NCI-H1694 treated with DMSO at 0.1 percent for 48 hours (cell line): ENCODE data around the gene ADAMTS20.
"Not testable (repeated sequence)": the region's sequence is repeated elsewhere in the genome, so short reads cannot be mapped to it uniquely, and the experiment has no call there.

Experiments used
- DNase-seq: peaks from one replicate; lab custom pipeline; 2025; lab: John Stamatoyannopoulos, UW

ADAMTS20 gene, protein sequence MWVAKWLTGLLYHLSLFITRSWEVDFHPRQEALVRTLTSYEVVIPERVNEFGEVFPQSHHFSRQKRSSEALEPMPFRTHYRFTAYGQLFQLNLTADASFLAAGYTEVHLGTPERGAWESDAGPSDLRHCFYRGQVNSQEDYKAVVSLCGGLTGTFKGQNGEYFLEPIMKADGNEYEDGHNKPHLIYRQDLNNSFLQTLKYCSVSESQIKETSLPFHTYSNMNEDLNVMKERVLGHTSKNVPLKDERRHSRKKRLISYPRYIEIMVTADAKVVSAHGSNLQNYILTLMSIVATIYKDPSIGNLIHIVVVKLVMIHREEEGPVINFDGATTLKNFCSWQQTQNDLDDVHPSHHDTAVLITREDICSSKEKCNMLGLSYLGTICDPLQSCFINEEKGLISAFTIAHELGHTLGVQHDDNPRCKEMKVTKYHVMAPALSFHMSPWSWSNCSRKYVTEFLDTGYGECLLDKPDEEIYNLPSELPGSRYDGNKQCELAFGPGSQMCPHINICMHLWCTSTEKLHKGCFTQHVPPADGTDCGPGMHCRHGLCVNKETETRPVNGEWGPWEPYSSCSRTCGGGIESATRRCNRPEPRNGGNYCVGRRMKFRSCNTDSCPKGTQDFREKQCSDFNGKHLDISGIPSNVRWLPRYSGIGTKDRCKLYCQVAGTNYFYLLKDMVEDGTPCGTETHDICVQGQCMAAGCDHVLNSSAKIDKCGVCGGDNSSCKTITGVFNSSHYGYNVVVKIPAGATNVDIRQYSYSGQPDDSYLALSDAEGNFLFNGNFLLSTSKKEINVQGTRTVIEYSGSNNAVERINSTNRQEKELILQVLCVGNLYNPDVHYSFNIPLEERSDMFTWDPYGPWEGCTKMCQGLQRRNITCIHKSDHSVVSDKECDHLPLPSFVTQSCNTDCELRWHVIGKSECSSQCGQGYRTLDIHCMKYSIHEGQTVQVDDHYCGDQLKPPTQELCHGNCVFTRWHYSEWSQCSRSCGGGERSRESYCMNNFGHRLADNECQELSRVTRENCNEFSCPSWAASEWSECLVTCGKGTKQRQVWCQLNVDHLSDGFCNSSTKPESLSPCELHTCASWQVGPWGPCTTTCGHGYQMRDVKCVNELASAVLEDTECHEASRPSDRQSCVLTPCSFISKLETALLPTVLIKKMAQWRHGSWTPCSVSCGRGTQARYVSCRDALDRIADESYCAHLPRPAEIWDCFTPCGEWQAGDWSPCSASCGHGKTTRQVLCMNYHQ (N-terminal part only)

DNA sequence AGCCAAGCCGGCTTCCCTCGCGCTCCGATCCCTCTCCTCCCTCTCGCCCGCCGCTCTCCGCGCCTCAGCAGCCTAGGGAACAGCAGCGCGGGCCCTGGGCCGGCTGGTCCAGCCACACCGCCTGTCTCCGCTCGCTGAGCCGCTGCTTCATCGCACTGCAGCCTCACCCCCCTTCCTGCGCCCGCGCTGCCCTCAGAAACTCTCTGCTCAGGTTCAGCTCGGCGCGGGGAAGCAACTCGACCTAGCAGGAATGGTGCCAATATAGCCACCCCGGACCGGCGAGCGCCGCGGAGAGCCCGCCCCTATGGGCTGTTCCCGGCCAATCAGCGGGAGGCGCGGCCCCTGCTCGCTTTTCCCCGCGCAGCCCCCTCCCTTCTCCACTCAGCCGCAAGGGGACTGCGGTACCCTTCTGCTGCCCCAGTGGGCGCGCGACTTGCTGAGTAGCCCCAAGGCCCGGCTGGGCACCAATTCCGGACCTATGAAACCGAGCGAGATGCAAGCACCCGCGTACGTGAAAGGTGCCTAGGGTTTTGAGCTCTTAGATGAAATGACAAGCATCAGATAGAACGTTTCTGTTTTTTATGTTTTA, at the start of gene ADAMTS20:
Gene ADAMTS20, minus strand, starts transcription at position 233 of the 589 bp plus-strand sequence. CDS start 282 bp downstream, outside the sequence.
- no peak for DNase-seq

DNA sequence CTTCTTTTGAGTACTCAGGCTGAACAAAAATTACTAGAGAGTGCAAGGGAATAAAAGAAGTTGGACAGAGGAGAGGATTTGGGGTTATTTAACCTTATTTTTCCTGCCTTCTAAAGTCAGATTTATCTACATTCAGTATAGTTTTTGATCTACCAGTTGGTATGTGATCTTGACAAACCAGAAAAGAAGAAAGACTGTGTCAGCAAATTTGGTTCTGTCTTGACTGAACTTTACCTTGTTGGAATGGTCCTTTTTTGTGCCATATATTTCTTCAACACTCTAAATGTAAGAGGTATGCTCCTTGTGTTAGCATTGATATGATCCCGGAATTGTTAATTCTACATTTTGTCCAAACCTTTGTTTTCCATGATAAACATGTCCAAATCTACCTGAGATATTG, 47.7 kb upstream of the ADAMTS20 start:
- no peak for DNase-seq

DNA sequence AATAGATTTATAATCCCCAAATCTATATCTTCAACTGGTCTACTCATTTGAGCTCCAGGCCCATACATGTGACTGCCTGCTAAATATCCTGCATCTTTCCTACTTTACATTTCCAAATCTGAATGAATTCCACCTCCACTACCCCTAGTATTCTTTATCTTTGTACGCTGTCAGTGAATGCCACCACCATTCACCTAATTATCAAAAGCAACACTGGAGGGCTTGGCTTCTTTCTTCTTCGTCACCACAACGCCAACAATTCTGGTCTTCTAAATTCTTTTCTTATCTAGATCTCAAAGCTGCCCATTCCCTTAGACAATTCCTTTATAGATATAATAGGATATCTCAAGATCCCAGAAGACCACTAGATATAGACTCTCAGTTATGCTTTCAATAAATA, 47.1 kb upstream of the ADAMTS20 start:
- no peak for DNase-seq

DNA sequence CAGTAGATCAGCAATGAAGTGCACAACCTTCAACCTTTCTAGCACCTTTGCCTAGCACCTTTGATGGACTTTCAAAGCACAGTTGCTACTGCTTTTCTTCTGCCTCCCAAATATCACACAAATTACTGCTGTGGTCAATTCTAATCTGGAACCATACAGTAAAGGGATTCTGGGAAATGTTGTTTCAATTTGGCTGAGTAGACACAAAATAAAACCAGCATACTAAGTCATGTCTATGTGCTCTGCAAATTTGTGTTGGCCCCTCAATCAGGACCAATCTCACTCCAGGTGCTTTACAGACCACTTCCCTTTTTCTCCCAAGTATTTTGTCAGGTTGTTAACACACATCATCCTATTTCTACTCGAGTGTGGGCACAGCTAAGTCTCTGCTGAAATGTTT, 38.3 kb upstream of the ADAMTS20 start:
- no peak for DNase-seq

DNA sequence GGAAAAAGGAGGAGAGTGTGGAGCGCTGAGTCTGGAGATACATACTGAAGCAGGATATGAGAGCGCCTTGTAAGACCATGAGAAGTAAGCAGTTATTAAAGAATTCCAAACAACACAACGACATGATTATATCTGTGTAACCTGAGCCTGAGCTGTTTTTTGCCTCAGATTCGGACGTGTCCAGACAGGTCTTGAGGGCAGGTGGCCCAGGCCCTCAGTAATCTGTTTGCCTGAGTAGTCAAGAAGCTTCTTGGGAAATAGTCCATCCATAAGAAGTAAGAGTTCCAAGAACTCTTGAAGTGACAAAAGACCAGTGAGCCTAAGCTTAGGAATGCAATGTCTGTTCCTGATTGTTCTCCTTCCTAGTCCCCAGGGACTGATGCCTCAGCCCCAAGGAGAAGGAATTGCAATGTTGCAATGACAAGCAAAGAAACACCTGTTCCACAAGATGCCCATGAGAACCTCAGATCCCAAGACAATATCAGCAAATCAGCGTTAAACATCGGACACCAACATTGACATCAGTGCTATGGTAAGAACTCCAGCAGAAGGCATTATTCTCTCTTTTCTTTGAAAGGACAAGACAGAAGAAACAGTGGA, 34.7 kb upstream of the ADAMTS20 start:
- DNase-seq = no peak

DNA sequence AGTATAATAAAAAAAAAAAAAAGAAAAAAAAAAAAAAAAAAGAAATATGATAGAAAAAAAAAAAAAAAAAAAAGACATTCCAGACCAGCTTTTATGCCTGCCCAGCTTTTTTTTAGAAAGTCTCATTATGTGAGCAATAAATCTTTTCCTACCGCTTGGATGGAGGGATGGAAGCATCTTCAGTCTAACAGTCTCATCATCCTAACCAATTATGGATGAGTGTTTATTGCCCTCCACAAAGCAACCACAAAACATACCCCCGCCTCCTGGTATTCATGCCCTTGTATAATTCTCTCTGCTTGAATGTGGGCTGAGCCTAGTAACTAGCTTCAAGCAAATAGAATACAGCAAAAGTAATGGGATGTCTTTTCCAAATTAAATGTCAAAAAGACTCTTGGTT, 33.7 kb upstream of the ADAMTS20 start:
- no peak for DNase-seq

DNA sequence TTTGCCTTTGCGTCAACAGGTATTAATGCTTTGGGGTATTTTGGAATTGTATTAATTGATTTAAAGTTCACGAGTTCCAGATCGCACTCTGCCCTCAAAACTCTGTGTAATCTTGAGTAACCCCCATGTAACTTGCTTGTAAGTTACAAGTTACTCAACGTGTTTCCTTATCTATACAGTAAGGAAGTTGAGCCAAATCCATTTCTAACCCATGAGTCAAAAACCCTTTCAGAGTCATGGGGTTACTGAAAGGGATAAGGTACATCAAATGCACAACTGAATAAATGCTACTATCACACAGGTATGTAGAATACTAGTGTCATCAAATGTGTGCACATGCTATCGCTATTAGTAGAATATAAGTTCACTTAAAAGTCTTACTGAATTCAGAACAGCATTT, 28.6 kb upstream of the ADAMTS20 start:
- DNase-seq = no peak

DNA sequence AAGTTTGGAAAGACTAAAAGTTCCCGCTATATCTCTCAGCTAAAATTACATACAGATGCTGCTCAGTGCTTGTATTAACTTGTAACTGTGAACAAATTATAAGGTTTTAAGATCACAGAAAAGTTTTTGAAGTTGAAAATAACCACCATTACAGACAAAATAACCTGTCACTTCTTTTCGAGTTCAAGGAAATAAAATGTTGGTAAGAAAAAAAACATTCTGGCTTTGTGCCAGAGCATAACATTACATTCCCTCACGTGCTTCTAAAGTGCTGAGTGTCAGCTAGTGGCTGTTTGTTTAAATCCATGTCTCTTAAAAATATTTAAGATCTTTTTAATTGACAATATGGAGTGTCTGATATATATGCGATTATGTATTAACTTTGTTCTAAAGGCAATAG, 27.2 kb upstream of the ADAMTS20 start:
- DNase-seq = no peak

DNA sequence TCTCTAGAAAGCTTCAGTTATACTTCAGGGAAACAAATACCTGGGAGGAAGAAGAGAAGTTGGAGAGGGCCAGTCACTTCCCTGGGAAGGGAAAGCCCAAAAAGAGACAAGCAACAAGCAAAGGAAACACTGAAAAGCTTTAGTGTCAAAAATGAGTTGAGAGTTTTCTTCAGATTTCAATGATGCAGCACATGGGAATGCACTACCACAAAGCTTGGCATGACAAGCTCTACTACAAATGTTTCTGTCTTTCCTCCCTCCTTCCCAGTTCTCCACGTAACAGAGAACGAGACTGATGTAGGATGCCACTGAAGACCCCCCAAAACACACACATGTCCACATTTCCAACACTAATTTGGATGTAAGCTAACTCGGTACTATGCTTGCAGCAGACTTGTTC, 26.8 kb upstream of the ADAMTS20 start:
- no peak for DNase-seq

DNA sequence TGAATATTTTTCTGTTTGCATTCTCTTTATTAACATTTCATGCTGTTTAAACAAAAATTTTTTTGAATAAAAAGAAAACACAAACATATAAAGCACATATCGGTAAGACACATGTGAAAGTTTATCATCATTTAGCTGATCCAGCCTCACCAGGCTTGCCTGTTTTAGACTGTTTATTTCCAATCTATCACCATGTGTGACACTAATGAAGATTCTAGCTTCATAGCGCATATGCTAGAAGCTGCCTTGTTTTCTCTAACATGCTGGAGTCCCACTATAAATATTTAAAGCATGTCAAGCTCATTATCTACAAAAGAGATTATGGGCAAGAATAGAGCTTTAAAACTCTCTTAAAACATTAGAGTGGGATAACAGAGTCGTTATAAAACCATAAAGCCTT, 25.4 kb upstream of the ADAMTS20 start:
- DNase-seq = no peak

DNA sequence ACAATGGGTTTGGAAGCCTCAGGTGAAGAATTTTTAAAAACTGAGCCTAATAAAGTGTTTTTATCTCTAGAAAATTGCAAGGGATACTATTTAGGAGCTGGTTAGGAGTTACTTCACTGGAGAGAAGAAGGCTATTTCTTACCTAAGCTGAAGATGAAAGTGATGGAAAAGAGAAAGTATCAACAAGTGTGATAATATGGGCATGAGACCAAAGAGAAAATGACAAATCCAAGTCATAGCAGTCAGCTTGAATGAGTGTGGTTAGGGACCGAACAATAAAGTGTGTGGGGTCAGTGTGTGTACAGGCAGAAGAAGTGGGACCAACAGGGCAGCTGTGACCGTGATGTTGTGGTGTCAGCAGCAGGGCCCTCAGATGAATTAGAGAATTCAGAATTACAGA, 24.2 kb upstream of the ADAMTS20 start:
- no peak for DNase-seq

DNA sequence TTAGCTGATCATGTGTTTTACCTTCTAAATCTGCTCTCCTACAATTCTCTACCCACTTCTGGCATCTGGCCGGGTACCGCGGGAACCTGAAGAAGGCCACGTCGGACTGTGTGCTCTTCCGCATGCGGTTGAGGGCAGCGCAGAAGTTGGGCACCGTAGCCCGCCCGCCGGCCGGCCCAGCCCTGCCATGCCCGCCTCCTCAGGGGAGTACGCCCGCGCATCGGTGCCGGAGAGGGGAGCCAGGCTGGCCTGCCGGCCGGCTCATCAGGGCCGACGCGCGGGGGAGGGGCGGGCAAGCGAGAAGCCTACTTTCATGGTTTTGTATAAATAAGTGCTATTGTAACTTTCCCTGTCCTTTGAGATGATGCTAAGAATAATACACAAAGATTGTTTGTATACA, 19.9 kb upstream of the ADAMTS20 start:
- DNase-seq = no peak

DNA sequence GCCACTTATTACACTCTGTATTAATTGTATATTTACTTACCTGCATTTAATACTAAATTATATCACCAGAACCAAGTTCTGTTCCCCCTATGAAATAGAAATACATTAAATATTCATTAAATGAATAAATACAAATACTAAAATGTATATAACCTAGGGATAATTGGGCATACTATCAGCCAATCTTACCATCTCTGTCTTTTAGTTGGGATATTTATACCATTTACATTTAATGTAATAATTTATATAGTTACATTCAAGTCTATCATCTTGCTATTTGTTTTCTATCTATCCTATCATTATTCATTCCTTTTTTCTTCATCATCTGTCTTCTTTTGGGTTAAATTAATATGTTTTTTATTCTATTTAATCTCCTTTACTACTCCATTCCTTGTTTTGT, 4.1 kb upstream of the ADAMTS20 start:
- no peak for DNase-seq

DNA sequence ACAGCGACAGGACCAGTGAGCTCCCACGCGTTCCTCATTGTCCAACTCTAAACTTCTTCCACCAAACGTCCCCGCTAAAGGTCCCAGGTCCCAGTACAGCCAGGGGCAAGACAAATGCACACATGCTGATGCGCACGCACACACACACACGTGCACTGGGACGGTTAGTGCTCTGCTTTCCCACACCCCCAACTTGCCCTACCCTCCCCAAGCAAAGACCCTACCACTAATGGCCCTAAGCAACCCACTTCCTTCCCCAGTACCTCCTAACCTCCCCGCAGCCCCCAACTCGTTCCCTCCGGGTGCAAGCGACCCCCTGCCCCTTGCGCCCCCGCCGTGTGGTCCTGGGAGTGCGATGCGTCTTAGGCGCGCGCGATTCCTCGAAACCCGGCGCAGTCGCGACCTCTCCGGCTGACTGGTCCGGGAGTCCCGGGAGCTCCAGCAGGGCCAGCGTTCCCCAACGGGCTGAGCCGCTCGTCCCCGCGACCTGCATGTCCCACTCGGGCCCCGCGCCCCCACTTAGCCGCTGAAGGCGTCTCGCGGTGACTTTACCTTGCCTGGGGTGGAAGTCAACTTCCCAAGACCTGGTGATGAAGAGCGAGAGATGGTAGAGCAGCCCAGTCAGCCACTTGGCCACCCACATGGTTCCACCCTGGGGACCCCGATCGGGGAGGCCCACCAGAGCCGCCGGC, 578 bp downstream of the ADAMTS20 start:
- no peak for DNase-seq

DNA sequence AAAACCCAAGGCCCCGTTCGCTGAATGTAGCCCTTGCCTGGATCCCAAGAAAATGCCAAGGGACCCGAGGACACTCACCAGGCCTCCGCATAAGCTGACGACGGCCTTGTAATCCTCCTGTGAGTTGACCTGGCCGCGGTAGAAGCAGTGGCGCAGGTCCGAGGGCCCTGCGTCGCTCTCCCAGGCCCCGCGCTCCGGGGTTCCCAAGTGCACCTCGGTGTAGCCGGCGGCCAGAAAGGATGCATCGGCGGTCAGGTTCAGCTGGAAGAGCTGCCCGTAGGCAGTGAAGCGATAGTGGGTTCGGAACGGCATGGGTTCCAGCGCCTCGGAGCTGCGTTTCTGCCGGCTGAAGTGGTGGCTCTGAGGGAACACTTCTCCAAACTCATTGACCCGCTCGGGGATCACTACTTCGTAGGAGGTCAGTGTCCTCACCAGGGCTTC, 1.2 kb downstream of the ADAMTS20 start:
- DNase-seq = no peak

DNA sequence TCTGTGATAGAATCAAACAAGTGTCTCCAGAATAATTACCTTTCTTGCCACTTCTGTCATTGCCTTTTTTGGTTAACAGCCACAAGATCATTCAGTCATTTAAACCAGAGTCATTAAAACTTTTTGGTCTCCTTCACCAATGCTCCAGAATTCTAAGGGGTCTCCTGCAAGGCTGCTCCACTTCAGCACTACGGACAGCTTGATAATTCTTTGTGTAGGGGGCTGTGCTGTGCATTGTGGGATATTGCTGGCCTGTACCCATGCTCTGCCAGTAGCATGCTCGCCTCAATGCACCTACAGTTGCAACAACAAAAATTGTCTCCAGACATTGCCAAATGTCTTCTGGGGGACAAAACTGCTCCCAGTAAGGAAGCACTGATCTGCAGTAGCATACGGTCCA, 7.3 kb downstream of the ADAMTS20 start:
- DNase-seq = no peak

DNA sequence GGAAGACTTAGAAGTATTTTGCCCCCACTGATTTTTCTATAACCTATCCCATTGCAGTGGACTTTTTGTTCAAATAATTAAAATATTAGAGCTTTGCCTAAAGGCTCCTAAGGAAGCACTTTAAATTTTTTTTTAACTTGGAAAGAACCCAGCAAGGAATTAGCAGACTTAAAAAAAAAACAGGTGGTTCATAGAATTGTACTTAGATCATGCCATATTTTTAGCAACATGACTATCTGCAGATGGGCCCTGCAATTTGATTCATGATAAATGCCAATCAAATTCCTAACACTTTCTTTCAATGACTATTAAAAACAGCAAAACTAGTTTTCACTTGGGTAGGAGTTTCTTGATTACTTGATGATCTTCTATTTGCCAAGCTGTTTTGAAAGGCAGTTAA, 11.5 kb downstream of the ADAMTS20 start:
- DNase-seq = no peak

DNA sequence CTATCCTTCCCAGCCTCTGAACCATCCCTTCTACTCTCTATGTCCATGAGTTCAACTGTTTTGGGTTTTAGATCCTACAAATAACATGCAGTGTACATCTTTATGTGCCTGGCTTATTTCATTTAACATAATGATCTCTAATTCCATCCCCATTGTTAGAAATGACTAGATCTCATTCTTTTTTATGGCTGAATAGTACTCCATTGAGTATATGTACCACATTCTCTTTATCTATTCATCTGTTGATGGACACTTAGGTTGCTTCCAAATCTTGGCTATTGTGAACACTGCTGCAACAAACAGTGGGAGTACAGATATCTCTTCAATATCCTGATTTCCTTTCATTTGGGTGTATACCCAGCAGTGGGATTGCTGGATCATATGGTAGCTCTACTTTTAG, 14.3 kb downstream of the ADAMTS20 start:
- DNase-seq = not testable (repeated sequence)

DNA sequence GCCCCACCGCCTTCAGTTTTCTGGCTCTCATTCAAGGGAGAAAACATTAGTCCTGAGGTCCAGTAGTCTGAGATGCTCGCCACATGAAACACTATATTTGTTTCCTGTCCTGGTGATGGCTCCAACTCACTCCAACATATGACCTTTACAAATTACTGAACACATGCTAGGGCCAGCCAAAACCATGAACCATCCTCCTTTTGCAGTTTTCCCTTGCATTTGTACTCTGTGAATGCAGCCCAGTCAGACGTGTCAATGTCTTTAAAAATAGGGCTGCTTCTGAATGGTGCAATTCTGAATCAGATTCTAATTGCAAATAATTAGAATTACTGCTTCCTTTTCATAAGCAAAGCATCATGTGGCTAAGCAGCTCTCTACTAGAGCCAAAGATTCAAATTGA, 36.0 kb downstream of the ADAMTS20 start:
- no peak for DNase-seq

DNA sequence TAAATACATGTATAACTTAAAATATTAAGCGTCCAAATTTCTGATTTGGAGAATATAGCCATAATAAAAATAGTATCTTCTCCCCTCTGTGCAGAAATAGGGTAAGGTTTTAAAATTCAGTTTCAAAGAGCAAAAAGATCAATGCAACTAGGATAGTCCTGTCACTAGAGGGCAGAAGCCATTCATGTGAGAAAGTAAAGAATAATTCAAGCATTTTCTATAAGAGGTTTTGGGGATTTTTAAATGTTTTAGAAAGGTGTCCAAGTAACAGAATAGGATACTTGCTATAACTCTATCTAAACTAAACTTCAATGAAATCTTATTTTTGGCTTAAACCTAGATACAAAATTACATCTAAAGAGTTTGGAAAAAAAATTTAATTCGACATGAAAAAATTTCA, 50.3 kb downstream of the ADAMTS20 start:
- no peak for DNase-seq

DNA sequence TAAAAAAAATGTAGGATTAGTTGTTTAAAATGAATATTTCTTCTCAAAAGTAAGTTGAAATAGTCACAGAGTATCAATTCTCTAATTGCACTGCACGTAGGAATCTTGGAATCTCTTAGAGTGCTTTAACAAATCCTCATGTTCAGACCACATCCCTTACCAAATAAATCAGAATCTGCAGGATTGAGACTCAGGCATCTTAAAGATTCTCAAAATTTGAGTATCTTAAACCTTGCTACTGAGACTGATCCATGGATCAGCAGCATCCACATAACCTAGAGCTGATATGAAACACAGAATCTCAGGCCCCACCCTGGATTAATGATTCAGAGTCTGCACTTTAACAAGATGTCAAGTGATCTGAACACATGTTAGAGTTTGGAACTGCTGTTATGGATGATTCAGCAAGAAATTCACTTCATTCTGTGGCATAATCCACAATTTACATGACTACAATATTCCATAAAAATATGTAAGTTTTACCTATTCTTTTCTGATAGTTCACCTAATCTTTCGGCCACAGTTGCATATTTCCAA, 58.7 kb downstream of the ADAMTS20 start:
- DNase-seq = no peak
